Measurements from ENCODE around the gene GNG12. TPM values are rescaled to one million over a fixed set of nuclear protein-coding genes. Genes with fewer than 3 reads are reported as not detected.
"Not testable (repeated sequence)": the region's sequence is repeated elsewhere in the genome, so short reads cannot be mapped to it uniquely, and the experiment has no call there.

GNG12 gene
- total RNA-seq, 1 experiment from 2014 or later: 23.7 TPM

GRCh38 chr1:67659229-67659628 lies 174.0 kb downstream of the GNG12 start (continued):
- TF ChIP-seq ZNF425 (CRISPR knock-in tag; conservative IDR thresholded peaks at IDR 0.05) (no peak), NFATC4 (CRISPR knock-in tag; IDR thresholded peaks at IDR 0.05) (no peak), ZMAT4 (CRISPR knock-in tag; IDR thresholded peaks at IDR 0.05) (no peak)

- ATAC-seq; POLR2A ChIA-PET; H3K9me3 Mint-ChIP-seq; H3K36me3 Mint-ChIP-seq; H3K27ac Mint-ChIP-seq; H3K4me3 Mint-ChIP-seq; H3K27me3 Mint-ChIP-seq (ENCODE audit: low read depth); DNase-seq (ENCODE audit: low spot score): not testable (repeated sequence)
- H3K4me1 Mint-ChIP-seq: peaks cover 13% of the 10 kb centered on the region
- CTCF ChIA-PET: interaction anchor here (1.5 kb wide), 1 partner anchor 103 kb away, joined by 3 read pairs; no protein-coding TSS in a partner anchor
Observed at GRCh38 chr1:67657152-67657551, 176.1 kb downstream of the GNG12 start.

GRCh38 chr1:67655581-67655980 lies 177.7 kb downstream of the GNG12 start:
- no peak overlapping the region for H3K27ac Mint-ChIP-seq
- no peaks in the 10 kb centered on the region for H3K36me3 Mint-ChIP-seq
- DNase-seq (ENCODE audit: low spot score) (no peak), ATAC-seq (peak; percentile 65)
- H3K9me3 Mint-ChIP-seq: peaks cover 4% of the 10 kb centered on the region
- H3K4me3 Mint-ChIP-seq: no peak overlapping the region
- H3K27me3 Mint-ChIP-seq (ENCODE audit: low read depth): no peaks in the 10 kb centered on the region
- CTCF ChIA-PET: no interaction called here
- POLR2A ChIA-PET: no interaction called here
- TF ChIP-seq KAT7 (CRISPR knock-in tag; IDR thresholded peaks at IDR 0.05; ENCODE audit: borderline replicate concordance) (no peak), ESRRA (CRISPR knock-in tag; IDR thresholded peaks at IDR 0.05; ENCODE audit: borderline replicate concordance) (no peak), ZNF281 (CRISPR knock-in tag; IDR thresholded peaks at IDR 0.05) (no peak), ZMAT4 (CRISPR knock-in tag; IDR thresholded peaks at IDR 0.05) (no peak), ZNF425 (CRISPR knock-in tag; conservative IDR thresholded peaks at IDR 0.05) (no peak), JAZF1 (CRISPR knock-in tag; IDR thresholded peaks at IDR 0.05) (no peak), SMAD4 (CRISPR knock-in tag; IDR thresholded peaks at IDR 0.05) (no peak), GTF2I (CRISPR knock-in tag; conservative IDR thresholded peaks at IDR 0.05) (no peak), RELA (CRISPR knock-in tag; IDR thresholded peaks at IDR 0.05; ENCODE audit: borderline replicate concordance) (no peak), NFATC4 (CRISPR knock-in tag; IDR thresholded peaks at IDR 0.05) (no peak), USF1 (CRISPR knock-in tag; IDR thresholded peaks at IDR 0.05) (no peak), ZBTB43 (CRISPR knock-in tag; IDR thresholded peaks at IDR 0.05) (no peak), RORB (CRISPR knock-in tag; IDR thresholded peaks at IDR 0.05) (no peak)
- H3K4me1 Mint-ChIP-seq: peaks cover 13% of the 10 kb centered on the region
